HS-27A (cell line): ENCODE results near the gene PWP2.
"Not testable (repeated sequence)": the region's sequence is repeated elsewhere in the genome, so short reads cannot be mapped to it uniquely, and the experiment has no call there.

Source experiments
- DNase-seq: peaks from one replicate; pipeline ENCODE4 v3.0.0-alpha.2; 2012; ENCODE audit warnings: low read depth, missing footprints

Gene PWP2

DNA sequence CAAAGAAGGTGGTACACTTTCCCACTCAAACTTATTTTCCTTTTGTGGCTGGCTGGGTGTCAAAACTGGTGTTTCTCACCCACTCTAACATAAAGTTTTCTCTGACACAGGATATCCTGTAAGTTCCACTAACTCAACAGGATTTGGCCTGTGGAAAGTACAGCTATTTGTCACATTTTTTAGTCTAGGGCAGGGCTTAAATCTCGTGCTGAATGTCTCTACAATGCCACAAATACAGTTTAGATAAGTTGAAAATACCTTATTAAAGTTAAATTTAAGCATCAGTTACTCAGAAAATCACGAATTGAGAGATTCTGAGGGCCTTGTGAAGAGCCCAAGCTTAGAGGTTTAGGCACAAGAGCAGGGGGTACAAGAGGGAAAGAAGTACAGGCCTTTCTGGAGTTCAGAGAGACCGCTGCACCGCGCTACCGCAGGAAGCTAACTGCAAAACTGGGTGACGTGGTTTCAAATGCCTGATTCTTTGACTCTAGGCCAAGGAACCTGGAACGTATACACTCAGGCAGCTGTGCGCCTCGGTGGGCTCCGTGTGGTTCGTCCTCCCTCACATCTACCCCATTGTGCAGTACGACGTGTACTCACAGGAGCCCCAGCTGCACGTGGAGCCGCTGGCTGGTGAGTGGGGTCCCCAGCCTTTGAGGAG lies 23.4 kb upstream of the PWP2 start:
- no peak for DNase-seq

DNA sequence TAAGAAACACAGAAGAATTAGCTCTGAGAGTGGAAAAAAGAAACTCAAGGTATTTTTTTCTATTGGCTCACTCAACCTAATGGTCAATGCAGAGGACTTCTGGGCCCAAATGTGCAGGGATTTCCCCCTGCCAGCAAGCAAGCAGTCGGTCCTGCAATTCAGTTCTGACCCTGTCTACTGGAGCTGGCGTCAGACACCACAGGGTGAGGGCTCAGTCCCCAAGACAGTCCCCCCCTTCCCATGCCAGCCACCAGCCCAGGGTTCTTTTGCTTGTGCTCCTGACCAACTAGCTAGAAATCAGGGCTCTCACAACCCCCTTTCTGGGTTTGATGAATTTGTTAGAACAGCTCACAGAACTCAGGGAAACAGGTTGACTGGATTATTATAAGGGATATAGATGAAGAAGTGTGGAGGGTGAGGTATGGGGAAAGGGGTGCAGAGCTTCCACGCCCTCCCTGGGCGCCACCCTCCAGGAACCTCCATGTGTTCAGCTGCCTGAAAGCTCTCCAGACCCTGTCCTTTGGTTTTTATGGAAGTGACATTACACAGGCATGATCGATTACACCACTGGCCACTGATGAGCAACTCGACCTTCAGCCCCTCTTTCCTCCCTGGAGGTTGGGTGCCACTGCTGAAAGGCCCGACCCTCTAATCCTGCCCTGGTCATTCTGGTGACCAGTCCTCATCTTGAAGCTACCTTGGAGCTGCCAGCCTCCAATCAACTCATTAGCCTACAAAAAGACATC lies 22.5 kb upstream of the PWP2 start:
- no peak for DNase-seq

DNA sequence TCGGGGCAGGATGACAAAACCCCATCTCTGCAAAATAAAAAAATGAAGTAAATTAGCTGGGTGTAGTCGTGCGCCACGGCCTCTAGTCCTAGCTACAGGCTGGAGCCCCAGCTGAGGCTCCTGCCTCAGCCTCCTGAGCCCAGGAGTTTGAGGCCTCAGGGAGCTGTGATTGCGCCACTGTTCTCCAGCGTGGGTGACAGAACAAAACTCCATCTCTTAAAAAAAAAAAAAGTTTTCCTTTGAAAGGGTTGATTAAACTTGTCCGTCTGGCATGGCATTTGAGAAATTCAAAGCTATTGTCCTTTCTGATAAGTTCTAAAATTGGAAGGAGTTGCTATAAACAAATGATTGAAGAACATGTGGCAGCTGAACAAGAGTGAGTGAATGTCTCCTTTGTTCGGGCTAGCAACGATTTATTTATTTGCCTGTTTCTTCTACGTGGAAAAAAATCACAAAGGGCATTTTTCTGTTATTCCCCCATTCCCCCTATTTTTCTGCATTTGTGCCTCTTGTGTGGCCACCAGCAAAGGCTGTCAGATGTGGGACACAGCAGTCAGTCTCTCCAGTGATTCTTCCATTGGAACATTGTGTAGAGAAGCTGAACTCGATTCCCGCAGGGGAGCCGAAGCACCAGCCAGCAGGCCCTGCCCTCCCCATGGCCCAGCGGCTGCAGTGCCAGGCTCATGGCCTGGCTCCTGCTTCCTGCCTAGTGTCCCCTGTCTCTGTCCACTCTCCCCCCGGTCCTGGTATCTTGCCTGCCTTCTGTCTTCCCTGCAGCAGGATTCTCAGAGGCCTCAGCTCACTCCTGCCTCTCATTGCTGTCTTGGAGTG lies 21.5 kb upstream of the PWP2 start:
- DNase-seq: no peak

DNA sequence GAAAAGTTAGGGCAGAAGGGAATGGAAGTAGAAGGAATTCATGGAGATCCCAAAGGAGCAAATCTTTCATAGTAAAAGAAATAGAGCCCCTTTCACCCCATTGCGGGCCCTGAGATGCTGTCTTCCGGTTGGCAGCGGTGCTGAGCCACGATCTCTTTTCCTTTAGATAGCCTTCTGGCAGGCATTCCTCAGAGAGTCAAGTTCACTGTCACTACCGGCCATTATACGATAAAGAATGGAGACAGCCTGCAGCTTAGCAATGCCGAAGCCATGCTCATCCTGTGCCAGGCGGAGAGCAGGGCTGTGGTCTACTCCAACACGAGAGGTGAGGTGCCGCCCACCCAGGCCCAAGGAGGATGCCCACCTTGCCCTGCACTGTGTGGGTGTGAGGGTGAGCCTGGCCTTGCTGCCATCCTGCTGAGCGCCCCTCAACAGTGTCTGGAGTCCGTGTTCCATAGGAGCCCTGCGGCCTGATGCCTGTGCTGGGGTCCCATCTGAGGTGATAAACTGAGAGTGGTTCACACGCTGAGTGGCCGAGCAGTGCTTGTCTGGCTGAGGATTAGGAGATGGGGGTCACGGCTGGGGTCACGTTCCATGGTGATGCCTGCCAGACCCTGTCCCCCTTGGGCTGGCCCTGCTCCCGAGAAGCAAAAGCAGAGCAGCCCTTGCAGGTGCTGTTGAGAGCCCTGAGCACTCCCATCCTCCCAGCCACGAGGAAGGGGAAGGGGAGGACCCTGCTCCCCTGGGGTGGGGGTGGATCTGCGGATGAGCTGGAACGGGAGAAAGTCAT lies 20.4 kb upstream of the PWP2 start:
- no peak for DNase-seq

DNA sequence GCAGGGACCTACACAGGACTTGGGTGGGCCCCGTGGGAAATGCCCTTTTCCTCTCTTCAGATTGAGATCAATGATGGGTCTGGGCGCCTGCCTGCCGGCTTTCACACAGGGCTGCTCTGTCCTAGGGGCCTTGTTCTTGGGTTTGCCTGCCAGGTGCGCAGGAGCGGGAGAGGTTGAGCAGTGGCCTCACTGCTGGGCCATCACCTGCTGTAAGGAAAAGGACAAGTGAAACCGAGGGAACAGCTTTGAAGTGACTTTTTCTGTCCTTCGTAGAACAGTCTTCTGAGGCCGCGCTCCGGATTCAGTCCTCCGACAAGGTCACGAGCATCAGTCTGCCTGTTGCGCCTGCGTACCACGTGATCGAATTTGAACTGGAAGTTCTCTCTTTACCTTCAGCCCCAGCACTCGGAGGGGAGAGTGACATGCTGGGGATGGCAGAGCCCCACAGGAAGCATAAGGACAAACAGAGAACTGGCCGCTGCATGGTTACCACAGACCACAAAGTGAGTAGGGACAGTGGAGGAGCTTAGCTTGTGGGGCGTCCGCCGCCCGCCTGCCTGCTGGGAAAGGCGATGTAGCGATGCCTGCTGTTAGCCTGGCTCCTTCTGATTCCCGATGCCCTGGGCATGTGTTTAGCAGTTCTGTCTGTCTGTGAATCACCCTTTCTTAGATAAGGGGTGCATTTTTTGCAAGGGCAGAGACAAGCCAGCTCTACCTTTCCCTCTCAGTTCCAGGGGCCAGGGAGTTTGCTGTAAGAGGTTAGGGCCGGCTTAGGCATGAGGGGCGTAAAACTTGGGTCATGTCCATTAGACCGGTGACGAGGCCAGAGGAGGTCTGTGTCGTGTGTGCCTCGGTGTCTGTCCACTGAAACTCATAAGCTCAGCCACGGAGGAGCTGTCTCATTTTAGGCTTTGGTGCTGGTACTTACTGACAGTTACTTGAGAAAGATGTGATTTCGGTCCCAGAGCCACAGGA lies 19.5 kb upstream of the PWP2 start:
- DNase-seq: no peak

DNA sequence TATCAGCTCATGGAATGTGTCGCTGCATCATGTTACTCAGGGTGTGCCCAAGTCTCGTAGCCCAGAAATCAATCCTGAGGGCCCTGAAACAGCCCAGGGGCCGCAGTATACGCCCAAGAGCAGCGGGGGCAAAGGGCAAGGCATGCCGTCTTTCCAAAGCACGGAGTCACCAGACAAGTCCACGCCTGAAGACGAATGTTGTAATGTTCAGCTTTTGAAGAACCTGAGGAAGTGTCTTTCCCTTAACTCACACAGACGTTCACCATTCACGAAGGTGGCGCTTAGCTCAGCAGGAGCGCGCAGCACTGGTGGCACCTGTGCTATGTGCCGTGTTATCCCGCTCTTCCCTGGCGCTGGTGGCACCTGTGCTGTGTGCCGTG lies 18.8 kb upstream of the PWP2 start:
- no peak for DNase-seq

DNA sequence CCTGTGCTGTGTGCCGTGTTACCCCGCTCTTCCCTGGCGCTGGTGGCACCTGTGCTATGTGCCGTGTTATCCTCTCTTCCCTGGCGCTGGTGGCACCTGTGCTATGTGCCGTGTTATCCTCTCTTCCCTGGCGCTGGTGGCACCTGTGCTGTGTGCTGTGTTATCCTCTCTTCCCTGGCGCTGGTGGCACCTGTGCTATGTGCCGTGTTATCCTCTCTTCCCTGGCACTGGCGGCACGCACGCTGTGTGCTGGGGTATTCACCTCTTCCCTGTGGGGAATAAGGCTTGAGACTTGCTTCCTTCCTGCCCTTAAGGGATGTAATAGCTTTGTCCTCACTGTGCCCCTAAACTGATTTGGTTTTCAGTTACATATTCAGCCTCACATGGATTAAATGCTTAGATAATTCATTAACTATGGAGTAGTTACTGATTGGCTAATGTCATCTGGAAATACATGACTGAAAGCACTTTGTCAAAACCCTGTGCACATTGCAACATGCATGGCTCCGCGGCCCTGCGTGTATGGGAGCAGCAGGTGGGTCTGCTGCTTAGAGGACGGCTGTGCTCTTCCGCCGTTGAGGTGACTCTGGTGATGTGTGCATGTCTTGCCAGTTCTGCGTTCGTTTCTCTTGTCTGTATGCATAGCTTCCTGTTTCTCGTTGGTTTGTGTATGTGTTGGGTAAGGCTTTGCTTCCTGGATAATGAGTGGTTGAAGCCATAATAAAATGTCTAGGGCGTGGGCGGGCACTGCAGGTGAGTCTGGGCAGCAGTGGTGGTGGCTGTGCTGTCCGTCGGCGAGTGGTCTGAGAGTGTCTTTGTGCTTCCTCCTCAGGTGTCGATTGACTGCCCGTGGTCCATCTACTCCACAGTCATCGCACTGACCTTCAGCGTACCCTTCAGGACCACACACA lies 17.9 kb upstream of the PWP2 start:
- DNase-seq: no peak

DNA sequence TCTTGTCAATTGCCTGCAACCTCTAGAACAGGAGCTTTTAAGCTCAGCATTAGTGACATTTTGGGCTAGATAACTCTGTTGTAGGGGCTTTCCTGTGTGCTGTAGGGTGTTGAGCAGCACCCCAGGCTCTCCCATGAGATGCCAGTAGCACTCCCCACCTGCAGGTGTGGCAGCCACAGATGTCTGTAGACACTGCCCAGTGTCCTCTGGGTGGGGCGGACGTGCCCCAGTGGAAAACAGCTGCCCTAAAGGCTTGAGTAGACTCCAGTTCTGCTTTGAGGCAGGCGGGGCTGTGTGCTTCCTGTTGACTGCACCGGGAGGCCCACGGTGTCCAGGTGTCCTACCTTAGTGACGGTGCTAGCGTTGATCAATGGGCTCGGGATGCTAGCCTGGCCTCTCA lies 16.9 kb upstream of the PWP2 start:
- DNase-seq: no peak

DNA sequence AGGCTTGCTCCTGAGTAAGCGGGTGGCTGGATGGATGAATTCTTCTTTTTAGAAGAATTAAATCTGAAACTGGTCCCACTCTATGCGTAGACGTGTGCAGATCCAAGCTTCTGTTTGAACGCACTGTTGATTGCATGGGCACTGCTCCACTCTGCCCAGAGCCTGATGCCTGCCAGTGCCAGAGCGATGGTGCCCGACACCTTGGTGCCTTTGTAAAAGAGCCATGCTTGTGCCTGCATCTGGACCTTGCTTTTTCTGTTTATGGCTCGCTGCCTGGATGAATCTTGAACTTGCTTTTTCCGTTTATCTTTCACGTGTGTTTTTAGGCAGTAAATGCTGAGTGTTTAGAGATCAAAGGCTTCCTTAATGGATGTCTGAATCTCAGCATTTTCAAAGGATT lies 15.0 kb upstream of the PWP2 start:
- DNase-seq: no peak

DNA sequence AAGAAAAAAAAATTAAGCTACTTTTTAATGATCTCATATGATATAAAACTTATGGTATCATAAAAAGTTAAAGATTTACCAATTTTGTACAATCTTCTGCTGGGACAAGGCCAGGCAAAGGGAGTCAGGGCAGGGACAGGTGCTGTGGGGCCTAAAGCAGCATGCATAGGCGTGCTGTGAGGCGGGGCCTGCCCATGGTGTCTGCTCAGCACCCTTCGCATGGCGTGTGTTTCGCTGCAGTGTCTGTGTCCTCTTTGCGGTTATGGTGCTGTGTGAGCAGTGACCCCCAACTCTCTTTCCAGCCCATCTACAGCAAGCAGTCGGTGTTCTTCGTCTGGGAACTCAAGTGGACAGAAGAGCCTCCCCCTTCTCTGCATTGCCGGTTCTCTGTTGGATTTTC lies 13.4 kb upstream of the PWP2 start:
- DNase-seq: no peak

DNA sequence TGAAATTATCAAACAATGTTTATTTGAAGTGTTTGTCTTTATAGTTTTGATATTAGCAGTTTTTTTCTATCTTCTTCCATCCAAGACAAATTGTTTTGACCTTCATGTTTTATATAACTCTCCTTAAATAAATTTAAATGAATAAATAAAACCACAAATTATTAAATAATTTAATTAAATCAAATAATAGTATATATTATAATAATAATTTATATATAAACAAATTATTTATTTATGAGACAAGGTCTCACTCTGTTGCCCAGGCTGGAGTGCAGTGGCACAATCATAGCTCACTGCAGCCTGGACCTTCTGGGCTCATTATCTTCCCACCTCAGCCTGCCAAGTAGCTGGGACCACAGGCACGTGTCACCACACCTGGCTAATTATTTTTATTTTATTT lies 12.4 kb upstream of the PWP2 start:
- DNase-seq: no peak

DNA sequence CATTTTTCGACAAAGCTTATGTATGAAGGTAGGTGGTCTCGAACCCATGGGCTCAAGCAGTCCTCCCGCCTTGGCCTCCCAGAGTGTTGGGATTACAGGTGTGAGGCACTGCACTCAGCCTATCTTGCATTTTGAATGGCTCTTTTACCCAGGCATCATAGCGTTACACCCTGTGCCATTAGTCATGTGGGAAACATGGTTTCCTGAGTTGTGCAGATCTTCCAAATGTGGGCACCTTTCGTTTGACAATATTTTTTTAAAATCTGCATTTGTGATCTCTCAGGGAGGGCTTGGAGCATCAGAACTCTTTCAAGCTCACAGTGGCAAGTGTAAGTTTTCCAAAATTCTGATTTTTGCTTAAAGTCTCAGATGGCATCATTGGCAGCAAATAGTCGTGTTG lies 8.7 kb upstream of the PWP2 start:
- not testable (repeated sequence) for DNase-seq

DNA sequence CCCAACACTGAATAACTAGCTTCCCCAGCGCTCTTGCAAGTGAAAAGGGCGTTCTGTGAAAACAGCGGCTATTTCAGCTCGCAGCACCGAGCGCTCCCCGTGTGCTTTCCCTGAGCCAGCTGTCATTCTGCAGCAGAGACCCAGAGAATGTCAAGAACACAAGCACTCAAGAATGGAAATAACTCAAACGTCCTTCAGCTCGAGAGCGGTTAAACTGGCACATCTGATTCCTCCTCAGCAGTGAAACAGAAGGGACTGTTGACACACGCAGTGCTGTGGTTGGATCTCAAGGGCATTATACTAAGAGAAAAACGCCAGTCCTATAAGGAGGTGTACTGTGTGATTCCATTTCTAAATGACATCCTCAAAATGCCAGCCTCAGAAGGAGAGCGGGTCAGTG lies 8.2 kb upstream of the PWP2 start:
- not testable (repeated sequence) for DNase-seq

DNA sequence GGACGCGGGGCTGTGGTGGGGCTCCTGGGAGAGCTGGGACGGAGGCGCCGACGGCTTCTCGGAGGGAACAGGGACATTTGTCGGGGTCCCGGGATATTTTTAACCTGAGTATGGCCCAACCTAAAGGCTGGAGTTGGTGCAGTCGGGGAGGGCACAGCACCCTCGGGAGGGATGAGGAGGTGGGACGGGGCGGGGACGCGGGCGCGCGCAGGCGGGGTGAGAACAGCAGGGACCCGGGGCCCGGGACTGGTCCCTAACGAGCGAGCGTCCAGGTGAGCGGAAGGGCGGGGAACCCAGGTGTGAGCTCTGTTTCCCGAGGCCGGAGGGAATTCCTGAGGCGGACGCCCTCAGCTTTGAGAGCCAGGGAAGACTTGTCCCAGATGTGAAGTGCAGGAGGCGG lies 390 bp downstream of the PWP2 start:
- not testable (repeated sequence) for DNase-seq

DNA sequence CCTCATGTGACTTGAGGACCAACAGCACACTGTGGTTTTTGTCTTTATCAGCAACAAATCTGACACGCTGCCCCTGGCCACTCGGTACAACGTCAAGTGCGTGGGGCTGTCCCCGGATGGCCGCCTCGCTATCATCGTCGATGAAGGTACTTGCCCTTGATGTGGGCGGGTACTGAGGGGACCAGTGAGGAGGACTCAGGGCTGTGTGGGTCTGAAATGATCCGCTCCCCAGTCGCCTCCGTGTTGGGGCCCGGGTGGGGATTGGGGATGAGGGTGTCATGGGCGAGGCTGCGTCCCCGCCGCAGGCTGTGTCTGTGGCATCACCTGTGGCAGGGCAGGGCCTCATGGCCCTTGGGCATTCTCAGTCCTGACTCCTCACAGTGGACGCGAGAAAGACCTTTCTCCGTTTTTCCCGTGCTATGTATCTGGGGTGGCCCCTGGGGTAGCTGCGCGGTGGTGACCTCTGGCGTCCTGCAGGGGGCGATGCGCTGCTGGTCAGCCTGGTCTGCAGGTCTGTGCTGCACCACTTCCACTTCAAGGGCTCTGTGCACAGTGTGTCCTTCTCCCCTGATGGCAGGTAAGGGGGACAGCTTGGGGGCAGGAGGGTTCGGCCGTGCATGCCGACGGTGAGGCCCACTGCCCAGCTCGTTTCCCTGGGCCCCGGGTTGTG lies 6.6 kb downstream of the PWP2 start:
- not testable (repeated sequence) for DNase-seq

DNA sequence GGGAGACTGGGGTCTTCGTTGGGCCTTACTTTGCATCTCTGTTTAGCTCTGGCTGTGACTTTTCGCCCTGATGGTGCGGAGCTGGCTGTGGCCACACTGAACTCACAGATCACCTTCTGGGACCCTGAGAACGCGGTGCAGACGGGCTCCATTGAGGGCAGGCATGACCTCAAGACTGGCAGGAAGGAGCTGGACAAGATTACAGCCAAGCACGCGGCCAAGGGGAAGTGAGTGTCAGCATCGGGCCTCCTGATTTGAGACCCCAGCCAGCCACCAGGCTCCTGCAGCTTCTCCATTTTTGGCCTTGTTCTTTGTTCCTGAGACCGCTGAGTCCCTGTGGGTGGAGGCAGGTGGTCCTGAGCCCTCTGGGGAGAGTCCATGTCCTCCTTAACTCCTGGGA lies 14.9 kb downstream of the PWP2 start:
- DNase-seq: not testable (repeated sequence)

DNA sequence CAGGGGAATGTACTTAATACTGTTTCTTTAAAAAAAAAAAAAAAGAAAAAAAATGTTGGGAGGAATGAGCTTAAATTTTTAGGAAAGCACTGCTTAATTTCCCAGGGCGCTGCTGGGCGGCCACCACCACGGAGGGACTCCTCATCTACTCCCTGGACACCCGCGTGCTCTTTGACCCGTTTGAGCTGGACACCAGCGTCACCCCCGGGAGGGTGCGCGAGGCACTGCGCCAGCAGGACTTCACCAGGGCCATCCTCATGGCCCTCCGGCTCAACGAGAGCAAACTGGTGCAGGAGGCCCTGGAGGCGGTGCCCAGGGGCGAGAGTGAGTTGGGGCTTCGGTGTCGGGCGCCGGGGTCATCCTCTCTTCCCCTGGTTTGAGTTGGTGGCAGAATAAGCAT lies 20.6 kb downstream of the PWP2 start:
- not testable (repeated sequence) for DNase-seq

DNA sequence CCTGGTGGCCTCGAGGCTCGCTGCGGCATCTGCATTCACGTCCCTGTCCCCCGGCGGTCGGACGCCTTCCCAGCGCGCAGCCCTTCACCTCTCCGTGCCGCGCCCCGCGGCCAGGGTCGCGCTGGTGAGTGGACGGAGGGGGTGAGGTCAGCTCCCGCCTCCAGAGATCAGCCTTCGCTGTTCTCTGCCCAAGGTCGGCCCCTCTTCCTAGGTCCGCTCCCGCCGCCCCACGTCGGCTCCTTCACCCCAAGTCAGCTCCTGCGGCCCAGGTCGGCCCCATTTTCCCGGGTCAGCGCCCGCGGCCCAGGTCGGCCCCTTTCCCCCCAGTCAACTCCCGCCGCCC lies 26.5 kb downstream of the PWP2 start:
- DNase-seq: not testable (repeated sequence)

DNA sequence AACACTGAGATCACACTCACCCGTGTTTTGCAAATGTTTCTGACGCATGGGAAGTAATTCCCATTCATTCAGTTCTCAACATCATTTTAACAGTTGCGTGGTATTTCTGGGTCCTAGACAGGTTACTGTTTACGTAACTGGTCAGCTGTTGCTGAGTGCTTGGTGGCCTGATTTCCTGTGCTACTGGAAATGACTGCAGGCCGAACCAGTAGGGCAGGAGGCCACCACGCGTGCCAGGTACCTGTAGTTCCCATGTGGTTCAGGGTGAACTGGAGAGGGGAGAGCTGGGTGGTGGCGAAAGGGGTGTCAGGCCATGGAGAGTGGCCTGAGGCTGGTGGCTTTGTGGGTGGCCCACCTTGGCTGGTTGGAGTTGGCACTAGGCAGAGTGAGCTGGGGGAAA lies 27.5 kb downstream of the PWP2 start:
- not testable (repeated sequence) for DNase-seq
